Mucosa of rectum (tissue), 2 donors: ENCODE results near the gene ANP32E.

Experiments
- H3K27ac ChIP-seq, 2 donors: one replicate each; pipeline ENCODE4 v1.7.0; 2013; ENCODE audit warnings: inconsistent platforms in 2 of 2, low read depth in 2 of 2, low read length in 2 of 2
- H3K27me3 ChIP-seq, 2 donors: one replicate each; pipeline ENCODE4 v1.7.0; 2013; ENCODE audit warnings: low read length in 2 of 2; ENCODE audit not compliant: control insufficient read depth in 2 of 2, insufficient read depth in 2 of 2
- H3K36me3 ChIP-seq, 2 donors: one replicate each; pipeline ENCODE4 v1.7.0; 2013; ENCODE audit warnings: low read length in 2 of 2; ENCODE audit not compliant: control insufficient read depth in 2 of 2, insufficient read depth in 2 of 2
- H3K4me1 ChIP-seq, 2 donors: one replicate each; pipeline ENCODE4 v1.7.0; 2013; ENCODE audit warnings: low read length in 2 of 2, mild to moderate bottlenecking in 1 of 2; ENCODE audit not compliant: control insufficient read depth in 2 of 2, insufficient read depth in 2 of 2
- H3K4me3 ChIP-seq, 2 donors: one replicate each; pipeline ENCODE4 v1.7.0; 2013; ENCODE audit warnings: low read length in 2 of 2
- H3K9ac ChIP-seq, 2 donors: one replicate each; pipeline ENCODE4 v1.7.0; 2013; ENCODE audit warnings: low read length in 2 of 2, low read depth in 1 of 2, mild to moderate bottlenecking in 1 of 2
- H3K9me3 ChIP-seq, 2 donors: one replicate each; pipeline ENCODE4 v1.7.0; 2013; ENCODE audit warnings: low read length in 2 of 2; ENCODE audit not compliant: control insufficient read depth in 2 of 2
- donor health status: healthy.
- donor health status: Normal muscosa, but diverticular disease.

ANP32E gene

GRCh38 chr1:150178548-150178947, 57.4 kb downstream of the ANP32E start:
- no peak overlapping the region for H3K9ac ChIP-seq
- H3K4me1 ChIP-seq, result no peaks in the 10 kb centered on the region
- H3K27ac ChIP-seq, result no peak overlapping the region
- H3K36me3 ChIP-seq, result no peaks in the 10 kb centered on the region
- no peak overlapping the region for H3K4me3 ChIP-seq
- H3K27me3 ChIP-seq, result no peaks in the 10 kb centered on the region
- no peaks in the 10 kb centered on the region for H3K9me3 ChIP-seq

GRCh38 chr1:150176593-150176992, 59.3 kb downstream of the ANP32E start:
- Histone ChIP-seq H3K27me3 (no peaks in the 10 kb centered on the region), H3K4me1 (no peaks in the 10 kb centered on the region), H3K36me3 (no peaks in the 10 kb centered on the region), H3K9me3 (no peaks in the 10 kb centered on the region), H3K27ac (no peak overlapping the region), H3K9ac (no peak overlapping the region), H3K4me3 (no peak overlapping the region)

DNA sequence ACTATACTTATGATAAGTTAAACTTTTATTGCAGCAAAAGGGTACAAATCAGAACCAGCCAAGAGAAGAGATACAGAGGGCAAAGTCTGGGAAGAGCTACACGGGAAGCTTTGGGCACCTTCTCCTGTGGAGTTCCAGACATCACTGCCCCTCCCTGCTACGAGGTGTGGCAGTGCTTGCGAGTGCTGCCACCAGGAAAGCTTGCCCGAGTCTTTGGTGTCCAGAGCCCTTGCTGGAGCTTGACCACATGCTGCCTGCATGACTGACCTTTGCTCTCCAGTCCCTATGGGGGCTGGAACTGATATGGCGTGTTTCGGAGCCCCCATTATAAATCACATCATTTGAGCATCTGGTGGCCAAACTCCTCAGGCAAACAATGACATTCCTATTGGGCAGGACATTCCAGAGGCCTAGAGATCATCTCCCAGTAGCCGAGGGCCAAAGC, 62.7 kb downstream of the ANP32E start:
- Histone ChIP-seq H3K4me3 (no peak overlapping the region), H3K9ac (no peak overlapping the region), H3K4me1 (peaks cover 0 to 4% of the 10 kb centered on the region in 2 donors), H3K9me3 (no peaks in the 10 kb centered on the region), H3K36me3 (no peaks in the 10 kb centered on the region), H3K27ac (no peak overlapping the region), H3K27me3 (no peaks in the 10 kb centered on the region)

DNA sequence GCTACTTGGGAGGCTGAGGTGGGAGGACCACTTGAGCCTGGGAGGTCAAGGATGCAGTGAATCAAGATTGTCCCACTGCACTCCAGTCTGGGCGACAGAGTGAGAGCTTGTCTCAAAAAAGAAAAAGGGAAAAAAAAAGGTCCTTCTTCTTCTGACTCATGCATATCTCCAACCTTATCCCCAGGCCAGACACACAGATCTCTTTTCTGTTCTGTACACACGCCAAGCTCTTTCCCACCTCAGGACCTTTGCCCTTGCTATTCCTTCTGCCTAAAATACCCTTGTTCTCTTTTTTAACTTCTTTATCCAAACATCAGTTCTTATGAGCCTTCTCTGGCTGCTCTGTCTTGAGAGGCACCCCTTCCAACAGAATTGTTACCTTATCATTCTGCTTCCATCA, 64.1 kb downstream of the ANP32E start:
- H3K36me3 ChIP-seq, result no peaks in the 10 kb centered on the region

DNA sequence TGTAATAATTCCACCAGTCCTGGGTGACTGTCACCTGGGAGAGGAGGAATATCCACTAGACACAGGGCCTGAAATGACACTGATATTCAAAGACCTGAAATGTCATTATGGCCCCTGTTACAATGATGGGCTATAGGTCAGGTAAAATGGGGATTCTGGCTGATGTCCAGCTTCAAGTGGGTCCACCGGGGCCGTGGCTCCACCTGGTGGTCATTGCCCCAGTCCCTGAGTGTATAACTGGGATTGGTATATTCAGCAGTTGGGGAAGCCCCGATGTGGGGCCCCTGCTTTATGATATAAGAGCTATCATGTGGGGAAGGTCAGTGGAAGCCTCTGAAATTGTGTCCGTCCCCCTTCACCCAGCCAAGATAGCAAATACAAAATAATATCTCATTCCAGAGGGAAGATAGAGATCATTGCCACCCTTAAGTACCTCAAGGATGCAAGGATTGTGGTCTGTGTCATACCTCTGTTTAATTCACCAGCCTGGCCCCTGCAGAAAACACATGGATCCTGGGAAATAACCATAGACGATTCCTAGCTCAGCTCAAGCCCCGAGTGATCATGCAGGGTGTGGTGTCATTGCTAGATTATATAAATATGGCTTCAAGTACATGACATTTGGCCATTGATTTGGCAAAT, 66.8 kb downstream of the ANP32E start:
- H3K27ac ChIP-seq, result no peak overlapping the region
- H3K9me3 ChIP-seq, result no peaks in the 10 kb centered on the region
- no peak overlapping the region for H3K4me3 ChIP-seq
- H3K4me1 ChIP-seq, result peaks cover 0 to 4% of the 10 kb centered on the region in 2 donors
- no peaks in the 10 kb centered on the region for H3K36me3 ChIP-seq
- H3K27me3 ChIP-seq, result no peaks in the 10 kb centered on the region
- no peak overlapping the region for H3K9ac ChIP-seq

More for the DNA sequence above, 64.1 kb downstream of the ANP32E start:
- no peaks in the 10 kb centered on the region for H3K27me3 ChIP-seq
- peaks cover 0 to 4% of the 10 kb centered on the region in 2 donors for H3K4me1 ChIP-seq
- H3K9ac ChIP-seq, result no peak overlapping the region
- H3K27ac ChIP-seq, result no peak overlapping the region
- H3K4me3 ChIP-seq, result no peak overlapping the region
- H3K9me3 ChIP-seq, result no peaks in the 10 kb centered on the region
